K562 treated with DMSO at 1 percent for 48 hours (cell line): ENCODE data around the gene CCNYL1. TPM values are rescaled to one million over a fixed set of nuclear protein-coding genes. Genes with fewer than 3 reads are reported as not detected.

Experiments used
- total RNA-seq: library from RNA; unstranded; fragments of 300-600 nt; gene quantifications from 2 replicates; pipeline ENCODE4 v1.2.3, GENCODE V29; 2022; ENCODE audit warnings: low replicate concordance; ENCODE audit errors: extremely low read depth

Gene CCNYL1
- not detected in 2 replicates for total RNA-seq

GRCh38 chr2:207710814-207711740, at the start of gene CCNYL1:
CCNYL1 (plus strand) TSS chr2:207711640; CDS start chr2:207711897, 257 bp downstream.

Other genes with a start within 250 kb of the CCNYL1 start
- not detected in 2 replicates for gene CREB1, start 181.7 kb upstream of the CCNYL1 start, total RNA-seq
- gene METTL21A, start 86.2 kb upstream of the CCNYL1 start, total RNA-seq = not detected in 2 replicates
- gene FZD5, start 58.3 kb downstream of the CCNYL1 start, total RNA-seq = not detected in 2 replicates